Breast epithelium (tissue), 3 donors: ENCODE measurements around the gene PLEKHA6.

Source experiments
- CTCF ChIP-seq, 3 donors: fragments of 450-650 bp; IDR thresholded peaks; one replicate each; pipeline ENCODE4 v1.5.1; 2016 to 2017; ENCODE audit warnings: antibody characterized with exemption in 3 of 3, mild to moderate bottlenecking in 3 of 3, moderate library complexity in 3 of 3
- POLR2A ChIP-seq: fragments of 450-650 bp; IDR thresholded peaks from one replicate; pipeline ENCODE4 v1.6.1; 2016; ENCODE audit warnings: antibody characterized with exemption, mild to moderate bottlenecking, moderate library complexity
- POLR2AphosphoS5 ChIP-seq, 3 donors: sonication (generic); formaldehyde crosslinking; IDR thresholded peaks; one replicate each; pipeline ENCODE4 v1.6.1; 2017; ENCODE audit warnings: antibody characterized with exemption in 3 of 3

GRCh38 chr1:204360314-204360713 lies 585 bp upstream of the PLEKHA6 start:
- TF ChIP-seq POLR2AphosphoS5 (IDR thresholded peaks at IDR 0.05) = no peak
- TF ChIP-seq CTCF (IDR thresholded peaks at IDR 0.05) = no peak
- TF ChIP-seq POLR2A = no peak
